ES-I3 (cell line): ENCODE results near the gene STN1.

Source experiments
- H3K36me3 ChIP-seq: 2 replicates; pipeline ENCODE4 v1.6.1; 2013; ENCODE audit warnings: mild to moderate bottlenecking, low read length, control low read depth, moderate library complexity; ENCODE audit not compliant: insufficient read depth
- H3K4me1 ChIP-seq: 2 replicates; pipeline ENCODE4 v1.6.1; 2013; ENCODE audit warnings: mild to moderate bottlenecking, control low read depth, low read length; ENCODE audit not compliant: insufficient read depth
- H3K9ac ChIP-seq: 2 replicates; pipeline ENCODE4 v1.6.1; 2013; ENCODE audit warnings: low read depth, mild to moderate bottlenecking, low read length, moderate library complexity
- H3K9me3 ChIP-seq: 2 replicates; pipeline ENCODE4 v1.6.1; 2013; ENCODE audit warnings: mild to moderate bottlenecking, low read length, moderate library complexity; ENCODE audit not compliant: control insufficient read depth, insufficient read depth

STN1 gene

GRCh38 chr10:103919648-103920025 lies 1.7 kb upstream of the STN1 start:
- Histone ChIP-seq H3K9ac (no peak overlapping the region), H3K9me3 (peaks cover 7% of the 10 kb centered on the region; the same call in 1 of the 2 replicates), H3K36me3 (no peaks in the 10 kb centered on the region), H3K4me1 (peaks cover 16% of the 10 kb centered on the region)

- H3K36me3 ChIP-seq: no peaks in the 10 kb centered on the region
- H3K9ac ChIP-seq: peak overlapping the region; percentile 84
- peaks cover 16% of the 10 kb centered on the region for H3K4me1 ChIP-seq
- H3K9me3 ChIP-seq: peaks cover 9% of the 10 kb centered on the region; the same call in 1 of the 2 replicates
Measured at GRCh38 chr10:103917302-103918052, 507 bp downstream of the STN1 start.

DNA sequence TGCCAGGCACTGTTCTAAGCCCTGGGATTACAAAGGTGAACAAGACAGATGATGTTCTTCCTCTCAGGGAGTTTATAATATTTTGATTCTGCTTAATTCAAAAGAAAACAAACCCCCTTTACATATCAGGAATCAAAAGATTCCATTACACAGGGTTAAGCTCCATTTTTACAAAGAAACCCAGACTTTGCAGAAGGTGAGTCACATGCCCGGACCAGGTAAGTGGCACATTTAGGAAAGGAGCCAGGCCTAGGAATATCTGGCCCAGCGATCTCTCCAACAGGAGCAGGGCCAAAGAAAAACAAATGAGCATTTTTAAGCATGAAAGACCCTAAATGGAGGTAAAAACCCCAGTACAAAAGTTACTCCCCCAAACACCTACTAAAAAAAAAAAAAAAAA lies 1.1 kb downstream of the STN1 start:
- no peaks in the 10 kb centered on the region for H3K36me3 ChIP-seq
- peak overlapping the region; percentile 84; the same call in 1 of the 2 replicates for H3K9ac ChIP-seq
- peaks cover 14% of the 10 kb centered on the region for H3K4me1 ChIP-seq
- H3K9me3 ChIP-seq: peaks cover 9% of the 10 kb centered on the region; the same call in 1 of the 2 replicates

DNA sequence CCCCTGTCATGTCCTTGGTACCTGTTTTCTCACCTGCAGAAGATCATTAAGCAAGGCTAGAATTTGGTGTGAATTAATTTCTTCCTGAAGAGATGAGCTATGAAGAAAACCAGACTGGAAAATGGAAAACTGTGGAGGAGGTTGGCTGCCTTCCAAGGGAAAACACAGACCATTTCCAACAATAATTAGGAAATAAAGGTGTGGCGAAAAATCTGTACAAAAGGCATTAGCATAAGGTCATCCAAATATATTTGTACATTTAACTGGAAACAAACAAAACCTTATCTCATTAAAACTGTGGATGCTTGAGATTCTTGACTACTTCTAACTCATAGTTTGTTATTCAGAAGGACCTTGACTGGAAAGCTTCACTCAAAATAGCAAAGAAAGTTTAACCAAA lies 1.7 kb downstream of the STN1 start:
- Histone ChIP-seq H3K9ac (no peak overlapping the region), H3K9me3 (peaks cover 9% of the 10 kb centered on the region; the same call in 1 of the 2 replicates), H3K4me1 (peaks cover 8% of the 10 kb centered on the region), H3K36me3 (no peaks in the 10 kb centered on the region)

- Histone ChIP-seq H3K36me3 (no peaks in the 10 kb centered on the region), H3K9ac (no peak overlapping the region), H3K9me3 (peaks cover 9% of the 10 kb centered on the region; the same call in 1 of the 2 replicates), H3K4me1 (peaks cover 11% of the 10 kb centered on the region)
Measured at GRCh38 chr10:103915796-103916195, 2.2 kb downstream of the STN1 start.

DNA sequence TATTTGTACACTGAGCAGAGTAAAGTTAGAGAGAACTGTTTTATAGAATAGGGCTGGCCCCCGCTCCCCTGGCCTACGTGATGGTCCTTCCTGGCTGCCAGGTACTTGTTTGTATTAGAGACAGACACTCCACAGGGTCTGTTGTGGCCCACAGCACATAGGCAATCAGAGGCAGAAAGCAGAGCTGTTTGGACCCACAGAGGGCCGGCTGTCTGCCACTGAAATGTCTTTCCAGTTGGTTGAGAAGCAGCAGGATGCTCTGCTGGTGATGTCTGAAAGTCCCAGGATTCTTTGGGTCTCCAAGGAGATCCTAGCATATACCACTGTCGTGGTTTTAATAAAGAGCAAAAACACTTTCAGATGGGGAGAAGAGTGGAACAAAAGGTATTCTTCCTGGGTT lies 5.2 kb downstream of the STN1 start:
- Histone ChIP-seq H3K9ac (no peak overlapping the region), H3K36me3 (no peaks in the 10 kb centered on the region), H3K4me1 (peaks cover 21% of the 10 kb centered on the region), H3K9me3 (peaks cover 9% of the 10 kb centered on the region; the same call in 1 of the 2 replicates)

- H3K4me1 ChIP-seq: peaks cover 26% of the 10 kb centered on the region
- H3K9ac ChIP-seq: no peak overlapping the region
- H3K36me3 ChIP-seq: no peaks in the 10 kb centered on the region
- H3K9me3 ChIP-seq: peaks cover 9% of the 10 kb centered on the region; the same call in 1 of the 2 replicates
Measured at GRCh38 chr10:103911021-103911459, 6.9 kb downstream of the STN1 start.

GRCh38 chr10:103910442-103911012 lies 7.5 kb downstream of the STN1 start:
- H3K9ac ChIP-seq: no peak overlapping the region

GRCh38 chr10:103905441-103905840 lies 12.5 kb downstream of the STN1 start:
- Histone ChIP-seq H3K36me3 (peaks cover 5% of the 10 kb centered on the region; the same call in 1 of the 2 replicates), H3K4me1 (peaks cover 17% of the 10 kb centered on the region), H3K9ac (no peak overlapping the region), H3K9me3 (no peaks in the 10 kb centered on the region)

More at GRCh38 chr10:103910442-103911012, 7.5 kb downstream of the STN1 start:
- peaks cover 9% of the 10 kb centered on the region; the same call in 1 of the 2 replicates for H3K9me3 ChIP-seq
- H3K36me3 ChIP-seq: no peaks in the 10 kb centered on the region
- H3K4me1 ChIP-seq: peaks cover 26% of the 10 kb centered on the region

DNA sequence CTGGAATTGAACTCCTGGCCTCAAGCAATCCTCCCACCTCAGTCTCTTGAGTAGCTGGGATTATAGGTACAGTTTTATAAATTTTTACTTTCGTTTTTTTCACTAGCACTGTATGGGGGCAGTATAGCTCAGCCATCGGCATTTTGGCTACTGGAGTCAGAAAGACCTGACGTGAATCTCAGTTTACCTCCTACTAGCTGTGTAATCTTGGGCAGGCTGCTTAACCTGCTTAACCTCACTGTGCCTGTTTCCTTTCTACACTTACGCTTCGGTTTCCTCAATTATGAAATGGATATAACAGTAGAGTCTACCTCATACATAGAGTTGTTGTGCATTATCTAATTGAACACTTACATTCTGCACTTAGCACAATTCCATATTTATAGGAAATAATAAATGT lies 16.7 kb downstream of the STN1 start:
- Histone ChIP-seq H3K9ac (no peak overlapping the region), H3K36me3 (peaks cover 14% of the 10 kb centered on the region), H3K4me1 (0 out of 2 replicates have a peak, but pooled peaks cover 2% of the 10 kb centered on the region), H3K9me3 (no peaks in the 10 kb centered on the region)

DNA sequence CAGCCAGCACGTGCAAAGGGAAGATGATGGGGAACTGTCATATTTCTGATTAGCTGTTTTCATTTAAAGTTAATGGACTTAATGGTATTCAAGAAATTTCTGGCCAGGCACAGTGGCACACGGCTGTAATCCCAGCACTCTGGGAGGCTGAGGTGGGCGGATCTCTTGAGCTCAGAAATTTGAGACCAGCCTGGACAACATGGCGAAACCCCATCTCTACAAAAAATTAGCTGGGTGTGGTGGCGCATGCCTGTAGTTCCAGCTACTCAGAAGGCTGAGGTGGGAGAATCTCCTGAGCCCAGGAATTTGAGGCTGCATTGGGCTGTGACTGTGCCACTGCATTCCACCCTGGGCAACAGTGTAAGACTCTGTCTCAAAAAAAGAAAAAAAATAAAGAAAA lies 18.7 kb downstream of the STN1 start:
- Histone ChIP-seq H3K36me3 (peaks cover 11% of the 10 kb centered on the region), H3K9me3 (no peaks in the 10 kb centered on the region), H3K4me1 (peaks cover 16% of the 10 kb centered on the region; the same call in 1 of the 2 replicates), H3K9ac (no peak overlapping the region)

DNA sequence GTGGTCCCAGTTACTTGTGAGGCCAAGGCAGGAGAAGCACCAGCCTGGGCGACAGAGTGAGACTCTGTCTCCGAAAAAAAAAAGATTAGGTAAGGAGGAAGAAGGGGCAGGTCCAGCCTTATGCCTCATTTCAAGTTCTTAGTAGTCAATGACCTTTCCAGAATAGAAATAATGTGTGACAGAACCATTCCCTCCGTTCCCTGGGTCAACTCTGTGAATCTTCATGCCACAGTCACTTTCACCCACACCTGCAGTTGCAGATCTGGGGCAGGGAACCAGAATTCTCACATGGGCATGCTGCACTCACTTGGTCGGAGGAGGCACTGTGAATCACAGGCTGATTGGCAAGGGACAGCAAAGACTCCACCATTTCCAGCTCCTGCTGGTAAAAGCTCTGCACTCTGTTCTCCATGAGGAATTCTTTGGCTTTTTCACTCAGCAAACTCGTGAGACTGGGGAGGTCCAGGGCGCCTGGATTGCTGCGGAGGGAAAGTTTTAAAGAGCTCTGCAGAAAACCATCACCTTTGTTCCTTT lies 20.7 kb downstream of the STN1 start:
- Histone ChIP-seq H3K9ac (no peak overlapping the region), H3K9me3 (no peaks in the 10 kb centered on the region), H3K36me3 (peaks cover 13% of the 10 kb centered on the region), H3K4me1 (peaks cover 16% of the 10 kb centered on the region; the same call in 1 of the 2 replicates)

DNA sequence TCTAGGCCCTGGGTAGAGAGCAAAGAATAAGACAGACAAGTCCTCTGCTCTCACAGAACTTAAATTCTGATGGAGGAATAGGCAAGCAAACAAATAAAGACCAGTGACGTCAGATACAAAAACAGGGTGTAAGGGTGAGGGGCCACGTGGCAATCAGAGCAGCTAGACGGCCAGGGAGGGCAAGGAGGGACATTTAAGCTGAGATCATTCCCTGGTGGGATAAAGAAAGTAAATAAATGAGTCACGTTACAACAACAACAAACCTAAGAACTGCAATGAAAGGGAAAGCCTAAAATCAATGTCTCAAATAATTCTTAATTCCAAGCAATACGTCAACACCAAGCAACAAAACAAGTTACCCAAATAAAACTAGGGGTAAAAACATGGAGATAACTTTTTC lies 21.8 kb downstream of the STN1 start:
- Histone ChIP-seq H3K4me1 (peaks cover 16% of the 10 kb centered on the region; the same call in 1 of the 2 replicates), H3K9ac (no peak overlapping the region), H3K36me3 (peaks cover 14% of the 10 kb centered on the region), H3K9me3 (no peaks in the 10 kb centered on the region)

GRCh38 chr10:103895411-103896186 lies 22.4 kb downstream of the STN1 start:
- Histone ChIP-seq H3K4me1 (peaks cover 16% of the 10 kb centered on the region; the same call in 1 of the 2 replicates), H3K9ac (no peak overlapping the region), H3K36me3 (peaks cover 20% of the 10 kb centered on the region), H3K9me3 (no peaks in the 10 kb centered on the region)
